G401 (cell line): ENCODE data around the gene DEFB129. TPM values are rescaled to one million over a fixed set of nuclear protein-coding genes. Genes with fewer than 3 reads are reported as not detected.
A peak's percentile ranks its signal among the peaks of the same experiment; 100 is the strongest.
"Not testable (repeated sequence)": the region's sequence is repeated elsewhere in the genome, so short reads cannot be mapped to it uniquely, and the experiment has no call there.

Experiments
- DNase-seq: peaks from one replicate; pipeline ENCODE4 v3.0.0-alpha.2; 2015; ENCODE audit warnings: low spot score
- in situ Hi-C: cut with HindIII; loops from 2 replicates; pipeline ENCODE4 v1.10.0; 2016; ENCODE audit warnings: low sequenced_read_pairs, mixed read lengths
- total RNA-seq: library from RNA; depleted of rRNA; stranded (reverse); fragments of >200 nt; shearing (Covaris generic); gene quantifications from 2 replicates; pipeline ENCODE4 v1.2.3, GENCODE V29; 2014

The DEFB129 gene
- total RNA-seq, 1 experiment from 2014 or later: not detected

GRCh38 chr20:242905-243304 lies 15.8 kb downstream of the DEFB129 start:
- in situ Hi-C loops: no loop called here

GRCh38 chr20:251354-251753 lies 24.3 kb downstream of the DEFB129 start:
- DNase-seq: no peak
- in situ Hi-C loops: no loop called here

More at GRCh38 chr20:242905-243304, 15.8 kb downstream of the DEFB129 start:
- no peak for DNase-seq

- no peak for DNase-seq
- in situ Hi-C loops: no loop called here
These were observed 25.7 kb downstream of the DEFB129 start for GRCh38 chr20:252801-253200.

GRCh38 chr20:253447-253846 lies 26.4 kb downstream of the DEFB129 start:
- in situ Hi-C loops, DNase-seq: not testable (repeated sequence)

GRCh38 chr20:257419-257818 lies 30.4 kb downstream of the DEFB129 start, which contains the start of gene DEFB132:
TSS of gene DEFB132 (plus strand) at chr20:257724. CDS start at chr20:257779, 55 bp downstream.
- in situ Hi-C loops: no loop called here
- no peak for DNase-seq

- in situ Hi-C loops: no loop called here
- no peak for DNase-seq
These were observed 31.3 kb downstream of the DEFB129 start for GRCh38 chr20:258269-258858.

- peak; percentile 36 for DNase-seq
These were observed 31.9 kb downstream of the DEFB129 start for GRCh38 chr20:258963-259362.

GRCh38 chr20:259981-260380 lies 32.9 kb downstream of the DEFB129 start:
- in situ Hi-C loops: no loop called here
- DNase-seq: no peak

More at GRCh38 chr20:258963-259362, 31.9 kb downstream of the DEFB129 start:
- in situ Hi-C loops: no loop called here

GRCh38 chr20:263701-264100 lies 36.6 kb downstream of the DEFB129 start:
- in situ Hi-C loops: no loop called here
- DNase-seq: no peak

GRCh38 chr20:266596-267562 lies 39.8 kb downstream of the DEFB129 start:
- in situ Hi-C loops: loop anchor here (5.0 kb wide), 1 partner anchor 65 kb away; no protein-coding TSS in a partner anchor
- peak; percentile 83 for DNase-seq

GRCh38 chr20:270517-270916 lies 43.5 kb downstream of the DEFB129 start:
- in situ Hi-C loops: no loop called here
- DNase-seq: no peak

GRCh38 chr20:271069-271468 lies 44.0 kb downstream of the DEFB129 start:
- DNase-seq: no peak
- in situ Hi-C loops: no loop called here

- no peak for DNase-seq
- in situ Hi-C loops: no loop called here
These were observed 44.5 kb downstream of the DEFB129 start for GRCh38 chr20:271528-271927.

- in situ Hi-C loops: no loop called here
- no peak for DNase-seq
These were observed 45.7 kb downstream of the DEFB129 start for GRCh38 chr20:272718-273117.

- in situ Hi-C loops: no loop called here
- no peak for DNase-seq
These were observed 46.8 kb downstream of the DEFB129 start for GRCh38 chr20:273884-274283.

GRCh38 chr20:275791-276190 lies 48.7 kb downstream of the DEFB129 start:
- in situ Hi-C loops: no loop called here
- DNase-seq: no peak

GRCh38 chr20:276620-277495 lies 49.8 kb downstream of the DEFB129 start:
- in situ Hi-C loops: no loop called here
- DNase-seq: no peak

GRCh38 chr20:277496-277781 lies 50.4 kb downstream of the DEFB129 start:
- DNase-seq: no peak
- in situ Hi-C loops: no loop called here

- DNase-seq: no peak
These were observed 51.1 kb downstream of the DEFB129 start for GRCh38 chr20:278181-278580.

More at GRCh38 chr20:278181-278580, 51.1 kb downstream of the DEFB129 start:
- in situ Hi-C loops: no loop called here
